ENCODE results near the gene PPP2R5E. TPM values are rescaled to one million over a fixed set of nuclear protein-coding genes. Genes with fewer than 3 reads are reported as not detected.

PPP2R5E gene
- total RNA-seq, 2 experiments from 2014 or later, result 12.5 to 47.8 TPM

DNA sequence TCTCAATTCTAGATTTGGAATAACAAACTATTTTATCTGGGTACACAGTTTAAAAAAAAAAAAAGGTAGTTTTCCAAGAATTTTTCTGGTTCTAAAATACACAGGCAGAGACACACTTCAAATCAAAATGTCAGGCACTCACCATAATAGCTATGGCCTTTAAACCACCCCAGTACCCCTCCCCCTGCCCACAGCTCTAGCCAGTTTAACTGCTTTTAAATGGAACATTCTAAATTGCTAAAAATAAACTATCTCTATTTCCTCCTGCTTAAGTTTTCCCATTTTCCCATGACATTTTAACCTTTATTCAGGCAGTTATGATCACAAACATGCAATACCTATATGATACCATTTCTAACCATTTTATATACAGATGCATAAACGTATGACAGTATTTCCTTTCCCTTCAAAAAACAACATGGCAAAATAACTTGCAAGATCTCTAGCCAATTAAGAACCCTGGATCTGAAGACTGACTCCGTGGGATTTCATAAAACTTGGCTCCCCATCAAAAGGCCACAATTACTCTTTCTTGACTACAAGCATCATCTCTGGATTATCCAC lies 46.3 kb downstream of the PPP2R5E start:
- Histone ChIP-seq H3K79me2 (ENCODE audit: insufficient read depth, low read depth, low read length) (peaks cover 34% of the 10 kb centered on the region; the same call in 1 of the 2 replicates), H3K9me2 (ENCODE audit: insufficient read depth, low read length) (no peaks in the 10 kb centered on the region), H3K27ac (ENCODE audit: low read depth, low read length, poor library complexity, severe bottlenecking) (no peak overlapping the region), H3K4me2 (ENCODE audit: low read length) (no peak overlapping the region), H3K4me3 (ENCODE audit: low read depth, low read length, poor library complexity, severe bottlenecking) (no peak overlapping the region), H3K4me1 (ENCODE audit: insufficient read depth, low read length, poor library complexity, severe bottlenecking) (peaks cover 1% of the 10 kb centered on the region), H2AFZ (ENCODE audit: low read length) (no peak overlapping the region), H3K9me3 (ENCODE audit: low read length) (no peaks in the 10 kb centered on the region), H4K20me1 (ENCODE audit: insufficient read depth, low read length) (no peaks in the 10 kb centered on the region; the same call in 1 of the 2 replicates), H3K36me3 (ENCODE audit: insufficient read depth, low read length) (no peaks in the 10 kb centered on the region; the same call in 1 of the 2 replicates)
- CTCF ChIA-PET (ENCODE audit: unreplicated experiment), result no interaction called here
- BruUV-seq (replicated peaks), result no TSS peak
- DNase-seq (ENCODE audit: low spot score), result no peak
- TF ChIP-seq CTCF (conservative IDR thresholded peaks at IDR 0.05; ENCODE audit: low read length) (no peak), EZH2phosphoT487 (IDR thresholded peaks at IDR 0.05; ENCODE audit: borderline replicate concordance, low read depth, low read length) (no peak)
- POLR2A ChIA-PET, result interaction anchor here (0.7 kb wide), 1 partner anchor 58 kb away, joined by 4 read pairs; no protein-coding TSS in a partner anchor
- intact Hi-C loops (cut with micrococcal nuclease; ENCODE audit: unreplicated experiment), result no loop called here

GRCh38 chr14:63493246-63493645 lies 49.9 kb downstream of the PPP2R5E start:
- ChIA-PET POLR2A (interaction anchor here (0.6 to 1.5 kb wide), 6 partner anchors 9 to 676 kb away, joined by 3 to 5 read pairs (median 3); partner anchors contain the start of gene PPP2R5E), CTCF (ENCODE audit: unreplicated experiment) (no interaction called here)
- Histone ChIP-seq H3K4me2 (ENCODE audit: low read length) (no peak overlapping the region), H4K20me1 (ENCODE audit: insufficient read depth, low read length) (no peaks in the 10 kb centered on the region; the same call in 1 of the 2 replicates), H3K4me3 (ENCODE audit: low read depth, low read length, poor library complexity, severe bottlenecking) (no peak overlapping the region), H3K9me2 (ENCODE audit: insufficient read depth, low read length) (no peaks in the 10 kb centered on the region), H2AFZ (ENCODE audit: low read length) (no peak overlapping the region), H3K27ac (ENCODE audit: low read depth, low read length, poor library complexity, severe bottlenecking) (no peak overlapping the region), H3K9me3 (ENCODE audit: low read length) (no peaks in the 10 kb centered on the region), H3K79me2 (ENCODE audit: insufficient read depth, low read depth, low read length) (peaks cover 59% of the 10 kb centered on the region; the same call in 1 of the 2 replicates), H3K36me3 (ENCODE audit: insufficient read depth, low read length) (0 out of 2 replicates have a peak, but pooled peaks cover 3% of the 10 kb centered on the region), H3K4me1 (ENCODE audit: insufficient read depth, low read length, poor library complexity, severe bottlenecking) (peaks cover 13% of the 10 kb centered on the region)
- BruUV-seq (replicated peaks), result no TSS peak
- no peak for TF ChIP-seq EZH2phosphoT487 (IDR thresholded peaks at IDR 0.05; ENCODE audit: borderline replicate concordance, low read depth, low read length)
- TF ChIP-seq CTCF (conservative IDR thresholded peaks at IDR 0.05; ENCODE audit: low read length), result peak; percentile 41; the same call in 1 of the 2 replicates
- intact Hi-C loops (cut with micrococcal nuclease; ENCODE audit: unreplicated experiment), result no loop called here
- peak; percentile 8 for DNase-seq (ENCODE audit: low spot score)

DNA sequence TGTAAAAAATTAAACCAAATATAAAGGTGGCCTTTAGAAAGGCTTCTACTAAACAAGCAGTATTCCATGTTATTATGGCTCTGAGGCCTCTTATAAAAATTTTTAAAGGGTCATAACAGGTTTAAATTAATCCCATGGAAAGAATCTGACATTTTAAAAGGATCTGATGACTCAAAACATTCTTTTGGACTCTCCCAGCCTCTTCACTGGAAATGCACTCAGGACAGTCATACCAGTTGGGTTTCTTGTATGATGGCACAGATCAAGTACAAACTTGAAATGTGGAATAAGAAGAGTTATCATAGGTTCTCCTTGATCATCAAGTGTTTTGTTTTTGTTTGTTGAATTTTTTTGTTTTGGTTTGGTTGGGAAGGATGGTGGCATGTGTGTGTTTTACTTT lies 50.8 kb downstream of the PPP2R5E start:
- ChIA-PET CTCF (ENCODE audit: unreplicated experiment) (no interaction called here), POLR2A (interaction anchor here (1.4 kb wide), 1 partner anchor 10 kb away, joined by 3 read pairs; no protein-coding TSS in a partner anchor)
- H3K4me2 ChIP-seq (ENCODE audit: low read length), result no peak overlapping the region
- intact Hi-C loops (cut with micrococcal nuclease; ENCODE audit: unreplicated experiment), result no loop called here
- no peak for TF ChIP-seq EZH2phosphoT487 (IDR thresholded peaks at IDR 0.05; ENCODE audit: borderline replicate concordance, low read depth, low read length)
- TF ChIP-seq CTCF (conservative IDR thresholded peaks at IDR 0.05; ENCODE audit: low read length), result no peak
- H3K4me3 ChIP-seq (ENCODE audit: low read depth, low read length, poor library complexity, severe bottlenecking), result no peak overlapping the region
- DNase-seq (ENCODE audit: low spot score), result no peak
- peaks cover 21% of the 10 kb centered on the region for H3K4me1 ChIP-seq (ENCODE audit: insufficient read depth, low read length, poor library complexity, severe bottlenecking)
- no peaks in the 10 kb centered on the region for H3K9me2 ChIP-seq (ENCODE audit: insufficient read depth, low read length)
- no TSS peak for BruUV-seq (replicated peaks)
- H3K27ac ChIP-seq (ENCODE audit: low read depth, low read length, poor library complexity, severe bottlenecking), result no peak overlapping the region
- H3K36me3 ChIP-seq (ENCODE audit: insufficient read depth, low read length), result 0 out of 2 replicates have a peak, but pooled peaks cover 3% of the 10 kb centered on the region
- no peaks in the 10 kb centered on the region for H3K9me3 ChIP-seq (ENCODE audit: low read length)
- H2AFZ ChIP-seq (ENCODE audit: low read length), result no peak overlapping the region
- peaks cover 59% of the 10 kb centered on the region; the same call in 1 of the 2 replicates for H3K79me2 ChIP-seq (ENCODE audit: insufficient read depth, low read depth, low read length)
- H4K20me1 ChIP-seq (ENCODE audit: insufficient read depth, low read length), result no peaks in the 10 kb centered on the region; the same call in 1 of the 2 replicates

Data from OCI-LY7 (cell line).